SK-N-MC (cell line): ENCODE measurements around the gene DNAH6.

Experiments
- DNase-seq: peaks from one replicate; pipeline ENCODE4 v3.0.0-alpha.2; 2011; ENCODE audit warnings: low read depth, low spot score
- H3K27ac ChIP-seq: fragments of 200-600 bp; sonication (generic); 2 replicates; pipeline ENCODE4 v1.5.1; 2016; ENCODE audit warnings: mixed run types
- H3K36me3 ChIP-seq: fragments of 200-600 bp; sonication (generic); 2 replicates; pipeline ENCODE4 v1.6.1; 2017; ENCODE audit warnings: antibody characterized with exemption, low read length, mixed read lengths; ENCODE audit not compliant: insufficient read depth
- H3K4me3 ChIP-seq: fragments of 200-600 bp; sonication (generic); 2 replicates; pipeline ENCODE4 v1.5.1; 2016
- H3K9ac ChIP-seq: fragments of 200-600 bp; sonication (generic); 2 replicates; pipeline ENCODE4 v1.8.0; 2017; ENCODE audit warnings: mixed run types, mixed read lengths; ENCODE audit not compliant: insufficient read length
- H3K9me3 ChIP-seq: fragments of 200-600 bp; sonication (generic); 2 replicates; pipeline ENCODE4 v1.6.1; 2017; ENCODE audit warnings: low read depth, mild to moderate bottlenecking, antibody characterized with exemption, low read length, moderate library complexity, mixed read lengths
- EZH2 ChIP-seq: fragments of 200-600 bp; sonication (generic); IDR thresholded peaks from one replicate; pipeline ENCODE4 v1.6.1; 2017; ENCODE audit warnings: antibody characterized with exemption
- FOXP2 ChIP-seq: optimal IDR thresholded peaks from 2 replicates; pipeline ENCODE3; 2011; ENCODE audit warnings: mild to moderate bottlenecking, moderate library complexity; ENCODE audit not compliant: insufficient read depth; ENCODE audit errors: extremely low read length, control extremely low read depth
- POLR2AphosphoS5 ChIP-seq: IDR thresholded peaks from 2 replicates; pipeline ENCODE4 v1.6.1; 2012; ENCODE audit warnings: mild to moderate bottlenecking, low read depth, low read length, borderline replicate concordance

DNAH6 gene

DNA sequence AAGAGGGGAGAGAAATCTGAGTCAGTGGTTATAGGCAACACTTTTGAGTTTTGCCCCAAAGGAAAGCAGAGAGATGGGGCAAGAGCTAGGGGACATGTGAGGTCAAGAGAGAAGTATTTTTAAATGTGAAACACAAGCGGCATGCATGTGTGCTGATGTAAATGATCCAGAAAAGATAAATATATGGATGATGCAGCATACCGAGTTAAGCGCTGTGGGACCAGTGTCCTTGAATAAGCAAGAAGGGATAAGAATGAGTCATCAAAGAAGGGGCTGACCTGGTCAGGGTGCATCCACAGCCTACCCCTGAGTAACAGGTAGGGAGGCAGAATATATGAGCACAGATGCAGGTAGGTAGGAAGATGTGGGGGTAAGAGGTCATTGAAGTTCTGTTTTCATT lies 183.7 kb downstream of the DNAH6 start:
- Histone ChIP-seq H3K27ac (no peak overlapping the region), H3K9me3 (no peaks in the 10 kb centered on the region), H3K9ac (no peak overlapping the region), H3K36me3 (no peaks in the 10 kb centered on the region), H3K4me3 (no peak overlapping the region)
- TF ChIP-seq EZH2: no peak
- no peak for TF ChIP-seq POLR2AphosphoS5
- no peak for TF ChIP-seq FOXP2
- DNase-seq: no peak

- H3K9me3 ChIP-seq: no peaks in the 10 kb centered on the region
- no peak for DNase-seq
- no peak overlapping the region for H3K4me3 ChIP-seq
- no peak for TF ChIP-seq EZH2
- TF ChIP-seq FOXP2: no peak
- no peak for TF ChIP-seq POLR2AphosphoS5
- H3K27ac ChIP-seq: no peak overlapping the region
- no peaks in the 10 kb centered on the region for H3K36me3 ChIP-seq
- no peak overlapping the region for H3K9ac ChIP-seq
Observed at GRCh38 chr2:84701880-84702279, 185.6 kb downstream of the DNAH6 start.

DNA sequence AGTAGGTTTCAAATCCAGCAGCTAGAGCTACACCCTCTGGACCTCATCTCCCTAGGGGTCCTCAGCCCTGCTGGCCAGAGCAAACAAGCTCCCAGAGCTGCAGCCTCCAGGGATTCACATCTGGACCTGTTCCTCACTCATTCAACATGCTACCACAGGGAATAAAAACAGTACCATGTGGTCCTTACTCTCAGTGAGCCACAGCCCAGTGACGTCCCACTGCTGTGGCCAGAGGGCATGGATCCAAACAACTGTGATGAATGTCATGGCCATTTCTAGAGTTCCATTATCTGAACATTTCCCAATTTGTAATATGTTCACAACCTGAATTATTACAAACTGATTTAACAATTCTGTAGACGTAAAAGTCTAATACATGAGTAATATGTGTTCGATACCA lies 186.6 kb downstream of the DNAH6 start:
- no peak overlapping the region for H3K4me3 ChIP-seq
- TF ChIP-seq EZH2 (no peak), FOXP2 (no peak), POLR2AphosphoS5 (no peak)
- no peak for DNase-seq
- H3K9ac ChIP-seq: no peak overlapping the region
- no peak overlapping the region for H3K27ac ChIP-seq
- H3K9me3 ChIP-seq: no peaks in the 10 kb centered on the region
- H3K36me3 ChIP-seq: no peaks in the 10 kb centered on the region

DNA sequence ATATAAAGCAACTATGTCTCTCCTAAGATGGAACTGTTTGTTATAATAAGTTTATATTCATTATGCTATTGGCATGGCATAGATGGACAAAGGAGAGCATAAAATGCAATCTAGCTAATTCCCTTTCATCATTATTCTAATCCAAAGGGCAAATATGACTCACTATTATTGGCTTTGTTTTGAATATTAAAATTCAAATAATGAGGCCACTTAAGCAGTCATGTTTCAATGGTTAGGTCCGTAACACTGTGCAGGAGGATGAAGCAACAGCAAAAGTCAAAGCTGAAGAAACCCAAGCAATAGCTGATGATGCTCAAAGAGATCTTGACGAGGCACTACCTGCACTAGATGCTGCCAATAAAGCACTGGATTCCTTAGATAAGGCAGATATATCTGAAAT lies 187.5 kb downstream of the DNAH6 start:
- H3K4me3 ChIP-seq: no peak overlapping the region
- TF ChIP-seq FOXP2 (no peak), POLR2AphosphoS5 (no peak), EZH2 (no peak)
- no peaks in the 10 kb centered on the region for H3K9me3 ChIP-seq
- no peak overlapping the region for H3K9ac ChIP-seq
- no peak for DNase-seq
- H3K36me3 ChIP-seq: no peaks in the 10 kb centered on the region
- H3K27ac ChIP-seq: no peak overlapping the region

GRCh38 chr2:84704505-84705244 lies 188.4 kb downstream of the DNAH6 start:
- H3K27ac ChIP-seq: no peak overlapping the region
- H3K4me3 ChIP-seq: no peak overlapping the region
- TF ChIP-seq FOXP2: no peak
- no peak for TF ChIP-seq POLR2AphosphoS5
- DNase-seq: no peak
- no peak overlapping the region for H3K9ac ChIP-seq
- H3K9me3 ChIP-seq: no peaks in the 10 kb centered on the region
- H3K36me3 ChIP-seq: no peaks in the 10 kb centered on the region

- Histone ChIP-seq H3K36me3 (no peaks in the 10 kb centered on the region), H3K4me3 (no peak overlapping the region), H3K9ac (no peak overlapping the region), H3K9me3 (no peaks in the 10 kb centered on the region), H3K27ac (no peak overlapping the region)
- no peak for DNase-seq
- no peak for TF ChIP-seq EZH2
Observed at GRCh38 chr2:84705858-84706257, 189.6 kb downstream of the DNAH6 start.

GRCh38 chr2:84708442-84708841 lies 192.1 kb downstream of the DNAH6 start:
- TF ChIP-seq POLR2AphosphoS5: no peak
- TF ChIP-seq FOXP2: no peak
- no peak for TF ChIP-seq EZH2
- Histone ChIP-seq H3K4me3 (no peak overlapping the region), H3K27ac (no peak overlapping the region), H3K36me3 (no peaks in the 10 kb centered on the region), H3K9ac (no peak overlapping the region), H3K9me3 (no peaks in the 10 kb centered on the region)
- no peak for DNase-seq

DNA sequence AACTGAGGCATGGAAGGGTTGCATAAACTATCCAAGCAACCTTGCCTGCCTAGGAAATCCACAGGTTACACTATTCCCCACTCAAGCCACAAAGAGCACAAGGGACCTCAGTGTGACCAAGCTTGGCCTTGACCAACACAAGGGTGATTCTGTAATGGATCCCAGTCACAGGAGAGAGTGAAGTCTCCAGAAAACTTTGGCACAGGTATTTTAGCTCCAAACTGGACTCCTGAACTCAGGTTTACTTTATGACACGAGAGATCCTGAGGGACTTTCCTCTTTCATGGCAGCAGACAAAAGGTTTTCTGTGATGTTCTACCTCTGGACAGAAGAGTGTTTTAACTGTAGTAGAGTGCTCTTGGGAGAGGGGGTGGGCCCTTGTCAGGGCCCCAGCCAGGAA lies 195.4 kb downstream of the DNAH6 start:
- no peak for TF ChIP-seq FOXP2
- TF ChIP-seq EZH2: no peak
- TF ChIP-seq POLR2AphosphoS5: no peak
- Histone ChIP-seq H3K27ac (no peak overlapping the region), H3K9ac (no peak overlapping the region), H3K9me3 (no peaks in the 10 kb centered on the region), H3K36me3 (no peaks in the 10 kb centered on the region), H3K4me3 (no peak overlapping the region)
- DNase-seq: no peak

GRCh38 chr2:84713441-84713840 lies 197.1 kb downstream of the DNAH6 start:
- Histone ChIP-seq H3K4me3 (no peak overlapping the region), H3K36me3 (no peaks in the 10 kb centered on the region), H3K27ac (no peak overlapping the region), H3K9me3 (no peaks in the 10 kb centered on the region), H3K9ac (no peak overlapping the region)
- TF ChIP-seq EZH2 (no peak), POLR2AphosphoS5 (no peak)
- no peak for DNase-seq

DNA sequence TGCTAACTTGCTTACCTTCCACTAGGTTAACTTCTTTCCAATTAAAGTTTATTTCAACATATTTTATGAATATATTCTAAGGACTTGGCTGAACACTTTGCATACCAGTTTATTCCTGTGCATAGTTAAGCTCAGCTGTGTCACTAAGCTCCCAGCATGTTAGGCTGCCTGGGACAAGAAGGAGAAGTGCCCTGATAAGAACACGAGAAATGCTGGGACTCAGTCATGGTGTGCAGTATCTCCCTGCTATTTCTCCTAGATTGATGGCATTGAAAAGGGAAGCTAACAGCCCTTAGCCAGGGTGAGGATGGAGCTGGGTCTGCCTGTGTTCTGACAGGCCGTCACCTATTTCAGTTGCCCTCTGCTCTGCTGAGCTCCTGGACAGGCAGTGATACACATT lies 200.3 kb downstream of the DNAH6 start:
- no peaks in the 10 kb centered on the region for H3K36me3 ChIP-seq
- no peak for DNase-seq
- H3K9me3 ChIP-seq: no peaks in the 10 kb centered on the region
- H3K9ac ChIP-seq: no peak overlapping the region
- no peak for TF ChIP-seq FOXP2
- TF ChIP-seq POLR2AphosphoS5: no peak
- TF ChIP-seq EZH2: no peak
- no peak overlapping the region for H3K4me3 ChIP-seq
- no peak overlapping the region for H3K27ac ChIP-seq
